Vein endothelial cell (primary cell): ENCODE data around the gene PSMG1. TPM values are rescaled to one million over a fixed set of nuclear protein-coding genes. Genes with fewer than 3 reads are reported as not detected.

Experiments
- total RNA-seq: library from RNA; depleted of rRNA; stranded (reverse); fragments of >200 nt; gene quantifications from 2 replicates; pipeline ENCODE4 v1.2.3, GENCODE V29; 2012

The PSMG1 gene, protein sequence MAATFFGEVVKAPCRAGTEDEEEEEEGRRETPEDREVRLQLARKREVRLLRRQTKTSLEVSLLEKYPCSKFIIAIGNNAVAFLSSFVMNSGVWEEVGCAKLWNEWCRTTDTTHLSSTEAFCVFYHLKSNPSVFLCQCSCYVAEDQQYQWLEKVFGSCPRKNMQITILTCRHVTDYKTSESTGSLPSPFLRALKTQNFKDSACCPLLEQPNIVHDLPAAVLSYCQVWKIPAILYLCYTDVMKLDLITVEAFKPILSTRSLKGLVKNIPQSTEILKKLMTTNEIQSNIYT
- 41.8 and 69.9 TPM in 2 replicates for total RNA-seq

DNA sequence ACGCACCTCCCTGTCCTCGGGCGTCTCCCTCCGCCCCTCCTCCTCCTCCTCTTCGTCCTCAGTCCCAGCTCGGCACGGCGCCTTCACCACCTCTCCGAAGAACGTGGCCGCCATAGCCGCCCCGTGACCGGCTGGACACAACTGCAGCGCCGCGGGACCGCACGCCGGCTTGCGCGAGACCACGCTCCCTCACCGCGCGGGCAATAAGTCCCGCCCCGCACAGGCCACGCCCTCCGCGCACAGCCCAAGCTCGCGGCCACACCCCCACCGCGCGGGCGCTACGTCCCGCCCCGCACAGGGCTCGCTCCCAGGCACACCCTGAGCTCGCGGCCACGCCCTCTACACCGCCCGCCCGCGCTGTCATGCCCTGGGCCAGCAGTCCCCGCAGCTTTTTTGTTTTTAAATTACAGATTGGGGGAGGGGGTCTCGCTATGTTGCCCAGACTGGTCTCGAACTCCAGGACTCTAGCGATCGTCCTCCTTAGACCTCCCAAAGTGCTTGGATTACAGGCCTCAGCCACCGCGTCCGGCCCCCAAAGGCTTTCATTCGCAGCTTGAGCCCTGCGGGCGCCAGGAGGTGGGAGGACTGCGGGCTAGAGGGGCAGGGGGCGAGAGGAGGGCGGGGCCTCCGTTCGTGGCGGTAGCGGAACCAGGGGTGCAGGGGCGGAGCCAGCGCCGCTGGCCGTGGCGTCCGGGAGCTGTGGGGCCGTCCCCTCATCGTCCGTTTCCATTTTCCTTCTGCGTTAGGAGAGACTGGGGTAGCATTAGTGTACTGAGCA lies at the start of gene PSMG1:
TSS of gene PSMG1 (minus strand) at position 180 of the 778 bp plus-strand sequence. CDS start at position 114, 66 bp downstream.

Other genes with a start within 250 kb of the PSMG1 start
- gene BRWD1, start 130.2 kb upstream of the PSMG1 start, total RNA-seq: 49.5 and 51.3 TPM in 2 replicates
- gene HMGN1, start 165.6 kb upstream of the PSMG1 start, total RNA-seq: 226 and 253 TPM in 2 replicates